Common myeloid progenitor, CD34-positive (primary cell): ENCODE data around the gene ARHGAP40.
"Not testable (repeated sequence)": the region's sequence is repeated elsewhere in the genome, so short reads cannot be mapped to it uniquely, and the experiment has no call there.

ENCODE experiments used
- CTCF ChIA-PET: fragments of 350-600 bp; sonication (Branson Sonifier 250); formaldehyde crosslinking; loops from one replicate; lab custom pipeline; 2021; ENCODE audit warnings: antibody characterized with exemption; lab: Charles Lee
- POLR2A ChIA-PET: fragments of 350-600 bp; sonication (Branson Sonifier 250); formaldehyde crosslinking; loops from one replicate; lab custom pipeline; 2021; ENCODE audit warnings: antibody characterized with exemption; lab: Charles Lee
- DNase-seq, 3 donors: peaks; one replicate each; pipeline versions ENCODE4 v3.0.0 to v3.0.0-alpha.2; 2013
- H3K27ac ChIP-seq, 2 experiments: 1 replicate in 1 of 2; 2 replicates in 1 of 2; pipeline ENCODE4 v1.7.0; 2013; ENCODE audit warnings: inconsistent platforms in 2 of 2, low read length in 2 of 2, mild to moderate bottlenecking in 2 of 2, low read depth in 1 of 2, moderate library complexity in 1 of 2; ENCODE audit not compliant: severe bottlenecking in 2 of 2, insufficient read depth in 1 of 2, poor library complexity in 1 of 2
- H3K27me3 ChIP-seq, 5 experiments: replicated peaks in 2 of 5; 1 replicate in 3 of 5; 2 replicates in 2 of 5; pipeline versions ENCODE4 v1.6.1 to v1.7.0; 2013; ENCODE audit warnings: low read length in 4 of 5, mild to moderate bottlenecking in 2 of 5, moderate library complexity in 2 of 5, inconsistent platforms in 1 of 5; ENCODE audit not compliant: insufficient read depth in 5 of 5, control insufficient read depth in 4 of 5
- H3K36me3 ChIP-seq, 4 experiments: 1 replicate in 2 of 4; 2 replicates in 2 of 4; pipeline versions ENCODE4 v1.6.1 to v1.7.0; 2013; ENCODE audit warnings: low read length in 3 of 4, control low read depth in 1 of 4, mild to moderate bottlenecking in 1 of 4; ENCODE audit not compliant: control insufficient read depth in 4 of 4, insufficient read depth in 4 of 4
- H3K4me1 ChIP-seq, 4 experiments: 1 replicate in 3 of 4; 2 replicates in 1 of 4; pipeline versions ENCODE4 v1.6.1 to v1.7.1; 2013; ENCODE audit warnings: low read length in 3 of 4, mild to moderate bottlenecking in 3 of 4, control low read depth in 1 of 4, inconsistent platforms in 1 of 4, moderate library complexity in 1 of 4; ENCODE audit not compliant: control insufficient read depth in 4 of 4, insufficient read depth in 4 of 4; ENCODE audit errors: control extremely low read depth in 1 of 4
- H3K4me3 ChIP-seq, 7 experiments: 1 replicate in 4 of 7; 2 replicates in 3 of 7; pipeline versions ENCODE4 v1.5.1 to v1.7.0; 2013; ENCODE audit warnings: mild to moderate bottlenecking in 7 of 7, low read length in 6 of 7, moderate library complexity in 6 of 7, inconsistent platforms in 2 of 7, low read depth in 2 of 7, control low read depth in 1 of 7; ENCODE audit not compliant: insufficient read depth in 4 of 7, control insufficient read depth in 1 of 7; ENCODE audit errors: extremely low read depth in 1 of 7
- H3K9me3 ChIP-seq, 5 experiments: 1 replicate in 4 of 5; 2 replicates in 1 of 5; pipeline versions ENCODE4 v1.6.1 to v1.7.1; 2013; ENCODE audit warnings: low read length in 4 of 5, mild to moderate bottlenecking in 2 of 5, inconsistent platforms in 1 of 5, low read depth in 1 of 5, moderate library complexity in 1 of 5; ENCODE audit not compliant: control insufficient read depth in 4 of 5, insufficient read depth in 2 of 5; ENCODE audit errors: control extremely low read depth in 1 of 5
- WGBS: methylation state at CpG from one replicate; pipeline ENCODE4 v1.1.5; 2013; ENCODE audit not compliant: insufficient coverage; 5-methylcytosine and 5-hydroxymethylcytosine counted together

The ARHGAP40 gene

DNA sequence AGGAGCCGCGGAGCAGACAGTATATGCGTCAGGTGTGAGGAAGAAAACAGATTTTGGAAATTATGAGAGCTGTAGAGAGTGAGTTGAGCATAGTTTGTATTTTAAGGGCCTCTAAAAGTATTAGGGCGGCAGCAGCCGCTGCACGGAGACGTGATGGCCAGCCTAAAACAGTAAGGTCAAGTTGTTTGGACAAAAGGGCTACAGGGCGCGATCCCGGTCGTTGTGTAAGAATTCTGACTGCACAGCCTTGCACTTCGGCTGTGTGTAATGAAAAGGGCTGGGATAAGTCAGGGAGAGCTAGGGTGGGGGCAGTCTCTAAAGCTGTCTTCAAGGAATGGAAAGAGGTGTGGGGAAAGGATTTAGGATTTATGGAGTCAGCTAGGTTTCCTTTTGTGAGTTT lies 7.3 kb upstream of the ARHGAP40 start:
- H3K27ac ChIP-seq, H3K36me3 ChIP-seq, DNase-seq, CTCF ChIA-PET, H3K27me3 ChIP-seq, H3K9me3 ChIP-seq, H3K4me3 ChIP-seq, H3K4me1 ChIP-seq, POLR2A ChIA-PET: not testable (repeated sequence)
- WGBS, result 97% methylated on average over 12 of the region's 12 CpGs

DNA sequence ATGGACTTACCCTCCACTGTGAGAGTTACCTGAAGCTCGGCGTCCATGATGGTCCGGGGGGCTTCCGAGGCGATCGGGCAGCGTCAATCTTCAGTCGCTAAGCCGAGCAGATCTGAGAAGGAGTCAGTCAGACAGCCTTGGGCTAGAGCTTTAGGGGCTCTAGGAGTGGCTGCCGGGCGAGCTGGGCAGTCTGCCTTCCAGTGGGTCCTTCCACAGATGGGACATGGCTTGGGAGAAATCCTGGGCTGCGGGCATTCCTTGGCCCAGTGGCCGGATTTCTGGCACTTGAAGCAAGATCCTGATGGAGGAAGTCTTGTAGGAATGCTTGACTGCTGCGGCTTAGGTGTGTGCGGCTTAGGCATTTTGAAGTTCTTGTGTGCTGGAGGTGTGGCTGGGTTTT lies 5.7 kb upstream of the ARHGAP40 start:
- DNase-seq, H3K4me3 ChIP-seq, H3K4me1 ChIP-seq, H3K9me3 ChIP-seq, CTCF ChIA-PET, H3K27ac ChIP-seq, POLR2A ChIA-PET, H3K36me3 ChIP-seq: not testable (repeated sequence)
- H3K27me3 ChIP-seq, result peaks cover 0 to 20% (median 7%) of the 10 kb centered on the region in 5 experiments
- WGBS, result 98% methylated on average over 13 of the region's 15 CpGs

DNA sequence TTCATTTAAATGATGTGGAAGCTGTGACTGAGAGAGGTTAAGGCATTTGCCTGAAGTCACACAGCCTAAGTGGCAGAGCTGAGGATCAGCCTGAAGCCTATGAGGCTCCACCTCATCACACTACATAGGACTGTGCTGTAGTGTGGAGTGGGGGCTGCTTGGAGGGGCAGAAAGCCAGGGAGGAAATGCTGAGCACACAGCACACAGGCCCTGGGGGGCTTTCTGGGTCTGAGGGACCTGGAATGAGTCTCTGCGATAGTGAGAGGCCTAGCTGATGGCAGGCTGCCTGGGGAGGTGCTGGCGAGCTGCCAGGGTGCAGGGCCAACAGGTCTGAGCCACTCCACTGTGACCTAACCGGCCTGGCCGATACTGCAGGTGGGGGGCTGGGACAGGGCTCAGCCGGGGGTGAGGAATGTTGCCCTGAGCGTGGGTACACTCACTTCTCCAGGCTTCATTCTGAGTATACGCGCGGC lies 2.2 kb upstream of the ARHGAP40 start:
- no peak overlapping the region for H3K27ac ChIP-seq
- ChIA-PET POLR2A (no interaction called here), CTCF (no interaction called here)
- no peaks in the 10 kb centered on the region for H3K36me3 ChIP-seq
- peaks cover 0 to 5% (median 2%) of the 10 kb centered on the region in 4 experiments for H3K4me1 ChIP-seq
- H3K4me3 ChIP-seq, result no peak overlapping the region
- 90% methylated on average over 9 of the region's 9 CpGs for WGBS
- peaks cover 5 to 51% (median 26%) of the 10 kb centered on the region in 5 experiments for H3K27me3 ChIP-seq
- no peak for DNase-seq
- no peaks in the 10 kb centered on the region for H3K9me3 ChIP-seq

DNA sequence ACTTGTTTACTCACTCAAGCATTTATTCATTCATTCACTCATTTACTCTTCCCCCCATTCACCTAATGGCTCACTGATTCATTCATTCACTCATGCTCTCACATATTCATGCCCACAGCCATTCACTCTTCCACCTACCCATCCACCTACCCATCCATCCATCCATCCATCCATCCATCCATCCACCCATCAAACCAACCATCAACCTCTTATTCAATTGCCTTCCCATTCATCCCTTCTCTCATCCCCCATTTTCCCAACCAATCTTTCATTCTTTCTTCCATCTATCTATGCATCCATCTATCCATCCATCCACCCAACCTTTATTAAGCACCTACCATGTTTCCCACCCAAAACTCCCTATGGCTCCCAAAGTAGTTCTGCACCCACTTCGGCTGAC lies 1.6 kb upstream of the ARHGAP40 start:
- 100% methylated on average over 1 of the region's 1 CpG for WGBS
- H3K27ac ChIP-seq, result no peak overlapping the region
- H3K4me1 ChIP-seq, result peaks cover 0 to 5% (median 2%) of the 10 kb centered on the region in 4 experiments
- CTCF ChIA-PET, result no interaction called here
- no peak for DNase-seq
- H3K4me3 ChIP-seq, result no peak overlapping the region
- POLR2A ChIA-PET, result no interaction called here
- H3K36me3 ChIP-seq, result no peaks in the 10 kb centered on the region
- H3K27me3 ChIP-seq, result peaks cover 9 to 54% (median 26%) of the 10 kb centered on the region in 5 experiments
- H3K9me3 ChIP-seq, result no peaks in the 10 kb centered on the region

DNA sequence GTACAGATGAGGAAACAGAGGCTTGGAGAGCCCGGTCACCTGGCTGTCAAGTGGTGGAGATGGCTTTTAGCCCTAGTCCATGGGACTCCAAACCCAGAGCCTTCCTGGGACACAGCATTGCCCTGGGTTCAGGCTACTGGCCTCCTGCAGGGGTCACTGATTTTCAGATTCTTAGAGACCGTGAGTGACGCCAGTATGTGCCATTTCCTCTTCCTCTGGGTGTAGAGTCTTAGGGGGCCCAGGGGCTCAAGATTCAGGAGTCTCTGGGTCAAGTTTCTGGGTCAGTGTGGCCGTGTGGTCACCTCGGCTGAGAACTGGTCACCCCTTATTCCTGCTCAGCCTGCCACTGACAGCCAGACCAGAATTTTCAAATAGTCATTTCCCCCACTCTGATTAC lies 574 bp downstream of the ARHGAP40 start:
- no peak for DNase-seq
- Histone ChIP-seq H3K27me3 (peaks cover 22 to 74% (median 30%) of the 10 kb centered on the region in 5 experiments), H3K27ac (no peak overlapping the region), H3K9me3 (no peaks in the 10 kb centered on the region), H3K4me1 (peaks cover 0 to 5% (median 2%) of the 10 kb centered on the region in 4 experiments), H3K4me3 (no peak overlapping the region), H3K36me3 (no peaks in the 10 kb centered on the region)
- 50% methylated on average over 1 of the region's 5 CpGs for WGBS
- ChIA-PET POLR2A (no interaction called here), CTCF (no interaction called here)

DNA sequence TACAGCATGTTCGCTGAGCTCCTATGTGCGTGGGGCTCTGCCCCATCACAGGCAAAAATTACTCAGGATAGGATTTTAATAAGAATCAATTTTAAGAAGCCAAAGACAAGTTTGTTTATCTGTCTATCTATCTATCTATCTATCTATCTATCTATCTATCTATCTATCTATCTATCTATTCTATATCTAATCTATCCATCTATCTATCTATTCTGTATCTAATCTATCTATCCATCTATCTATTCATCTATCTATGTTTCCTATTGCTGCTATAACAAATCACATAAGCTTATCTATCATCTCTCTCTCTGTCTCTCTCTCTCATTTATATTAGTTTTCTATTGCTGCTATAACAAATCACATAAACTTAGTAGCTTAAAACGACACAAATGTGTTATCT lies 1.7 kb downstream of the ARHGAP40 start:
- CTCF ChIA-PET, result interaction anchor here (0.6 kb wide), 1 partner anchor 916 kb away, joined by 3 read pairs; no protein-coding TSS in a partner anchor

DNA sequence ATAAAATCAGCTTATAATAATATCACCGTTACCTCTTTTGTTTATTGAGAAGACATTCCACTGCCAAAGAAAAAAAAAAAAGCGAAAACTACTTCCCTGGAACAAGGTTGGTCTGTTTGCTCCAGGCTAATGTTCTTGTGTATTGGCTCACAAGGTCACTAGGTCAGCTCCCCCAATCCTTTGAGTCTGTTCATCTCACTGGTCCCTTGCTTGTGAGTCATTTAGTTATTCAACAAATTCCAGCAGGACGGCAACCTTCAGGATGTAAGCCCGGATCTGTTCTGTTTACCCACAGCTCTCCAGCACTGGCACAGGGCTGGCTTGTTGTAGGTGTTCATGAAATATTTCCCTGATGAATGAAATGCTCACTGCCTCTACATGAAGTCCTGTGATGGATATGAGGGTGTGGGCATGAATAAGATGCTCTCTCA lies 3.3 kb downstream of the ARHGAP40 start:
- no peak for DNase-seq
- Histone ChIP-seq H3K4me3 (no peak overlapping the region), H3K27ac (no peak overlapping the region), H3K9me3 (peaks cover 0 to 4% (median 0%) of the 10 kb centered on the region in 5 experiments), H3K27me3 (peaks cover 22 to 76% (median 32%) of the 10 kb centered on the region in 5 experiments), H3K4me1 (peaks cover 0 to 5% (median 2%) of the 10 kb centered on the region in 4 experiments), H3K36me3 (no peaks in the 10 kb centered on the region)
- ChIA-PET CTCF (no interaction called here), POLR2A (interaction anchor here (0.6 kb wide), 1 partner anchor 448 kb away, joined by 3 read pairs; no protein-coding TSS in a partner anchor)
- 75% methylated on average over 1 of the region's 4 CpGs for WGBS

More for the DNA sequence above, 1.7 kb downstream of the ARHGAP40 start:
- peaks cover 22 to 79% (median 32%) of the 10 kb centered on the region in 5 experiments for H3K27me3 ChIP-seq
- peaks cover 0 to 5% (median 2%) of the 10 kb centered on the region in 4 experiments for H3K4me1 ChIP-seq
- H3K36me3 ChIP-seq, result no peaks in the 10 kb centered on the region
- H3K27ac ChIP-seq, result no peak overlapping the region
- WGBS, result 75% methylated on average over 1 of the region's 3 CpGs
- H3K4me3 ChIP-seq, result no peak overlapping the region
- no peaks in the 10 kb centered on the region for H3K9me3 ChIP-seq
- POLR2A ChIA-PET, result interaction anchor here (1.3 kb wide), 1 partner anchor 10 kb away, joined by 3 read pairs; no protein-coding TSS in a partner anchor
- no peak for DNase-seq
